SK-N-MC (cell line): Measurements from ENCODE around the gene TPO.

ENCODE experiments used
- DNase-seq: peaks from one replicate; pipeline ENCODE4 v3.0.0-alpha.2; 2011; ENCODE audit warnings: low read depth, low spot score
- H3K27ac ChIP-seq: fragments of 200-600 bp; sonication (generic); 2 replicates; pipeline ENCODE4 v1.5.1; 2016; ENCODE audit warnings: mixed run types
- H3K36me3 ChIP-seq: fragments of 200-600 bp; sonication (generic); 2 replicates; pipeline ENCODE4 v1.6.1; 2017; ENCODE audit warnings: antibody characterized with exemption, low read length, mixed read lengths; ENCODE audit not compliant: insufficient read depth
- H3K4me3 ChIP-seq: fragments of 200-600 bp; sonication (generic); 2 replicates; pipeline ENCODE4 v1.5.1; 2016
- H3K9ac ChIP-seq: fragments of 200-600 bp; sonication (generic); 2 replicates; pipeline ENCODE4 v1.8.0; 2017; ENCODE audit warnings: mixed run types, mixed read lengths; ENCODE audit not compliant: insufficient read length
- H3K9me3 ChIP-seq: fragments of 200-600 bp; sonication (generic); 2 replicates; pipeline ENCODE4 v1.6.1; 2017; ENCODE audit warnings: low read depth, mild to moderate bottlenecking, antibody characterized with exemption, low read length, moderate library complexity, mixed read lengths
- EZH2 ChIP-seq: fragments of 200-600 bp; sonication (generic); IDR thresholded peaks from one replicate; pipeline ENCODE4 v1.6.1; 2017; ENCODE audit warnings: antibody characterized with exemption
- FOXP2 ChIP-seq: optimal IDR thresholded peaks from 2 replicates; pipeline ENCODE3; 2011; ENCODE audit warnings: mild to moderate bottlenecking, moderate library complexity; ENCODE audit not compliant: insufficient read depth; ENCODE audit errors: extremely low read length, control extremely low read depth
- POLR2AphosphoS5 ChIP-seq: IDR thresholded peaks from 2 replicates; pipeline ENCODE4 v1.6.1; 2012; ENCODE audit warnings: mild to moderate bottlenecking, low read depth, low read length, borderline replicate concordance

TPO gene

DNA sequence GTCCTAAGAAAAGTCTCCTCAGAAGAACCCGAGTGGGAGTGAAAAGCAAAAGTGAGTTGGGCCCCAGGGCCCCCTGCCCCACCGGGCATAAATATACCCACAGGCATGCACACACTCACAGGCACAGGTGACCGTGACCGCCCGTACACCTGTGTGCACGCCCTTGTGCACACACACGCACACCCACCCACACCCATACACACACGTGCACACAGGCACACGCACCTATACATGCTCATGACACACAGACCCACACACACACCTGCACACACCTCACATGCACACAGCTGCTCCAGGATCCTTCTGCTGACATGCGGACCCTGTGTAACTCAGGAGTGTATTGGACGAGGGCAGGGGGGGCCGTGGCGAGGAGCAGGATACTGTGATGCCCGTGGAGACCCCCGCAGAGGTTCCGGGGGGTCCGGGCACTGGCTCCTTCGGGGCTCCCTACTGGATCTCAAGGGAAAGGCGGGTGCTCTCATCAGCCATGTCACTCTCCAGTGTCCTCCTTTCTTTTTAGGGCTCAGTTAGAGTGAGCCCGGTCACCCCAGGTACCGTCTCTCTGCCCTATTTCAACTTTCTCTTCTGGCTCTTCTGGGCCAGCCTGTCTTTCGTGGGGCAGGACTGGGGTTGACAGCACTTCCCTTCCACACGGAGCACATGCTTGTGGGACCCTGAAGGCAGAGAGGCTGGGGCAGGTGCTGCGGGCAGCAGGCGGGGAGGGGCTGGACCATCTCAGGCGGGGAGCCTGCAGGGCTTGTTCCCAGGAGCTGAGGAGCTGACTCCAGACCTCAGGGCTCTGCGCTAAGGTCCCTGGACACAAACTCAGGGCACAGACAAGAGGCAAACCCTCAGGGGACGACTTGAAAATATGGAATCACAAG lies 48.5 kb downstream of the TPO start:
- no peak overlapping the region for H3K27ac ChIP-seq

DNA sequence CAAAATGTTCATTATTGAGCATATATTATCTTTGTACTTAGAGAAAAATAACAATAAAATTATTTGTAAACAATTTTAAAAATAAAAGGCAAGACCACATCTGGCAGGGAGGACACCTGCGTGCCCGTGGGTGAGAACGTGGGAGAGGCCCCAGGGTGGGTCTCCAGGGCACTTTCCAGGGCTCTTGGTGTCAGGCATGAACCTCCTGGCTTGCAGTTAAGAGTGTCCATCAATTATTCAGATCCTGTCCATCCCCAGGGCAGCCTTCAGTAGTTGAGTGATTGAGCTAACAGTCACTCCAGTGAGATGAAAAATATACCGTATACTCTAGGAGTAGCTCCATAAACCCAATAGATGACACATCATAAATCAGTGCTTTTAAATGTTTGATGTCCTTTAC lies 49.7 kb downstream of the TPO start:
- Histone ChIP-seq H3K27ac (no peak overlapping the region), H3K9ac (no peak overlapping the region), H3K36me3 (no peaks in the 10 kb centered on the region), H3K4me3 (no peak overlapping the region), H3K9me3 (no peaks in the 10 kb centered on the region)
- TF ChIP-seq FOXP2, result no peak
- TF ChIP-seq EZH2, result no peak
- no peak for TF ChIP-seq POLR2AphosphoS5
- DNase-seq, result no peak

More for the DNA sequence above, 48.5 kb downstream of the TPO start:
- no peak for DNase-seq
- no peak overlapping the region for H3K4me3 ChIP-seq
- H3K9ac ChIP-seq, result no peak overlapping the region
- TF ChIP-seq POLR2AphosphoS5, result no peak
- no peak for TF ChIP-seq FOXP2
- no peak for TF ChIP-seq EZH2
- no peaks in the 10 kb centered on the region for H3K36me3 ChIP-seq
- no peaks in the 10 kb centered on the region for H3K9me3 ChIP-seq

GRCh38 chr2:1472350-1472749 lies 59.1 kb downstream of the TPO start:
- TF ChIP-seq POLR2AphosphoS5 (no peak), FOXP2 (no peak), EZH2 (no peak)
- no peak overlapping the region for H3K4me3 ChIP-seq
- no peak for DNase-seq
- H3K27ac ChIP-seq, result no peak overlapping the region
- H3K36me3 ChIP-seq, result no peaks in the 10 kb centered on the region
- H3K9ac ChIP-seq, result no peak overlapping the region
- H3K9me3 ChIP-seq, result no peaks in the 10 kb centered on the region

- H3K9ac ChIP-seq, result no peak overlapping the region
- TF ChIP-seq EZH2 (no peak), POLR2AphosphoS5 (no peak), FOXP2 (no peak)
These were observed 63.4 kb downstream of the TPO start for GRCh38 chr2:1476617-1477195.

GRCh38 chr2:1477196-1478040 lies 64.2 kb downstream of the TPO start:
- no peak overlapping the region for H3K27ac ChIP-seq
- H3K9me3 ChIP-seq, result no peaks in the 10 kb centered on the region
- H3K36me3 ChIP-seq, result no peaks in the 10 kb centered on the region
- H3K4me3 ChIP-seq, result no peak overlapping the region
- no peak for TF ChIP-seq EZH2
- no peak for TF ChIP-seq FOXP2
- no peak for TF ChIP-seq POLR2AphosphoS5
- H3K9ac ChIP-seq, result no peak overlapping the region
- no peak for DNase-seq

More at GRCh38 chr2:1476617-1477195, 63.4 kb downstream of the TPO start:
- H3K4me3 ChIP-seq, result no peak overlapping the region
- DNase-seq, result no peak
- no peak overlapping the region for H3K27ac ChIP-seq
- H3K9me3 ChIP-seq, result no peaks in the 10 kb centered on the region
- no peaks in the 10 kb centered on the region for H3K36me3 ChIP-seq

DNA sequence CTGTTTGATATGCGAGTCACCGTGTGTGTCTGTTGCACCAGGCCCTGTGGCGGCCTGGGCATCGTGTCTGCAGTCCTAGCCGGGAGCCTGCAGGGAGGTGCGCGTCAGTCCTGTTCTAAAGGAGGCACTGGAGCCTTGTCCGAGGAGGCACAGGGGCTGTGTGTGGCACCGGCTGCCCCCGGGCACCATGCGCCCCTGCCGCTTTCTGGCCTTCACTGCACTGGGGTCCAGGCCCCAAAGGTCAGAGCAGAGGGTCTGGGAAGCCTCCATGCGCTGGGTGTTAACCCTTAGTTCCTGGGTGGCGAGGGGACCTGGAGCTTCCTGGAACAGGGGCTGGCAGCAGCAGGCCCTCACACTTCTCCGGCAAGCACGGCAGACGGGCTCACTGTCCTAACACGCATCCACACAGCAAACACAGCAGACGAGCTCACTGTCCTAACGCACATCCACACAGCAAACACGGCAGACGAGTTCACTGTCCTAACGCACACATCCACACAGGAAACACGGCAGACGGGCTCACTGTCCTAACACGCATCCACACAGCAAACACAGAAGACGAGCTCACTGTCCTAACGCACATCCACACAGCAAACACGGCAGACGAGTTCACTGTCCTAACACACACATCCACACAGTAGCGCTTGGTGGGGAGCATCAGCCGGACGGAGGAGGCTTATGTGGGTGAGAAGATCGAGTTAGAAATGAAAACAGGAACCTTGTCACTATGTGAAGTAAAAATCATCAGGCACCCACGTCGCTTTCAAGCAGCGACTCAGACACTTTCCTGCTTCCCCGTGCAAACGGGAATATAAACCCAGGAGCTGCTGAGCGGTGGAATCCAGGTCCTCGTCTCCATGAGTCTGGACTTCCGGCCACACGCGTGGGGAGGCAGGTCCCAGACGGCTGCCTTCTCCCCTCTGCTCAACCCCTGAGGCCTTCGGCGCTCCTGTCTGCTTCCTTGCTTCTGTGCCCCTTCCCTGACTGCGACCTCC lies 65.3 kb downstream of the TPO start:
- H3K27ac ChIP-seq, result no peak overlapping the region
- TF ChIP-seq FOXP2, result no peak
- no peaks in the 10 kb centered on the region for H3K9me3 ChIP-seq
- H3K36me3 ChIP-seq, result no peaks in the 10 kb centered on the region
- no peak for DNase-seq
- no peak overlapping the region for H3K4me3 ChIP-seq
- no peak overlapping the region for H3K9ac ChIP-seq

DNA sequence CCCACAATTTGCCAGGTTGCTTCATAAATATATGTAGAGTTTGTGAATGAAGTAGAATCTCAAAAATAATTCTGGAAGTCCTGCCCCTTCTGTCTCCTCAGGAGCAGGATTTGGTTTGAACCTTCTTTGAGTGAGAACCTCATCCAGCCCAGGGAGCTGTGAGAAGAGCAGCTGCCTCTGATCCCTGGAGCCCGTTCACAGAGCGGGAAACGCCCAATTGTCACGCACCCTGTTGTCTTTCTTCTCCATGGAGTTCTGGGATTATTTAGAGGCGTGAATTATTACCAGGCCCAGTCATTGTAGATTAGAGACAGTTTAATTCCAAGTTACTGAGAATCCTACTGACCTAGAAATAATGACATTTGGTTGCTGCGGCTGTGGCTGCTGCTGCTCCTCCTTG lies 66.1 kb downstream of the TPO start:
- Histone ChIP-seq H3K36me3 (no peaks in the 10 kb centered on the region), H3K9ac (no peak overlapping the region), H3K4me3 (no peak overlapping the region), H3K27ac (no peak overlapping the region), H3K9me3 (no peaks in the 10 kb centered on the region)
- DNase-seq, result no peak
- no peak for TF ChIP-seq FOXP2
- no peak for TF ChIP-seq EZH2
- no peak for TF ChIP-seq POLR2AphosphoS5
